MM.1S (cell line): ENCODE measurements around the gene SDF4.

ENCODE experiments used
- DNase-seq: peaks from one replicate; pipeline ENCODE4 v3.0.0-alpha.2; 2015
- H2AFZ ChIP-seq: fragments of 300-600 bp; sonication (generic); 2 replicates; pipeline ENCODE4 v1.6.0; 2016; ENCODE audit warnings: antibody characterized with exemption, low read length
- H3F3A ChIP-seq: fragments of 300-600 bp; sonication (generic); 2 replicates; pipeline ENCODE4 v1.6.1; 2016; ENCODE audit warnings: mild to moderate bottlenecking, antibody characterized with exemption, low read length, moderate library complexity, mixed read lengths; ENCODE audit not compliant: insufficient read depth
- H3K27ac ChIP-seq: fragments of 300-600 bp; sonication (generic); 2 replicates; pipeline ENCODE4 v1.5.1; 2016; ENCODE audit warnings: mild to moderate bottlenecking, low read length
- H3K27me3 ChIP-seq: fragments of 300-600 bp; sonication (generic); replicated peaks from 2 replicates; pipeline ENCODE4 v1.6.0; 2016; ENCODE audit warnings: low read length; ENCODE audit not compliant: insufficient read depth
- H3K36me3 ChIP-seq: fragments of 300-600 bp; sonication (generic); replicated peaks from 2 replicates; pipeline ENCODE4 v1.6.1; 2016; ENCODE audit warnings: mild to moderate bottlenecking, low read length, mixed read lengths; ENCODE audit not compliant: insufficient read depth
- H3K4me1 ChIP-seq: fragments of 300-600 bp; sonication (generic); 2 replicates; pipeline ENCODE4 v1.6.1; 2016; ENCODE audit warnings: low read length, mixed read lengths
- H3K4me2 ChIP-seq: fragments of 300-600 bp; sonication (generic); 2 replicates; pipeline ENCODE4 v1.6.0; 2016; ENCODE audit warnings: low read depth, low read length
- H3K4me3 ChIP-seq: fragments of 300-600 bp; sonication (generic); 2 replicates; pipeline ENCODE4 v1.5.1; 2016; ENCODE audit warnings: low read length, mixed read lengths
- H3K79me2 ChIP-seq: fragments of 300-600 bp; sonication (generic); 2 replicates; pipeline ENCODE4 v1.6.1; 2016; ENCODE audit warnings: mixed run types, low read length, mixed read lengths
- H3K9ac ChIP-seq: fragments of 300-600 bp; sonication (generic); 2 replicates; pipeline ENCODE4 v1.6.1; 2016; ENCODE audit warnings: low read length, mixed read lengths
- H3K9me2 ChIP-seq: fragments of 300-600 bp; sonication (generic); replicated peaks from 2 replicates; pipeline ENCODE4 v1.6.1; 2016; ENCODE audit warnings: mild to moderate bottlenecking, low read length, mixed read lengths; ENCODE audit not compliant: insufficient read depth
- H3K9me3 ChIP-seq: fragments of 300-600 bp; sonication (generic); replicated peaks from 2 replicates; pipeline ENCODE4 v1.6.1; 2016; ENCODE audit warnings: mild to moderate bottlenecking, low read length, mixed read lengths; ENCODE audit not compliant: insufficient read depth
- H4K20me1 ChIP-seq: fragments of 300-600 bp; sonication (generic); 2 replicates; pipeline ENCODE4 v1.6.1; 2016; ENCODE audit warnings: mild to moderate bottlenecking, low read length, moderate library complexity, mixed read lengths; ENCODE audit not compliant: insufficient read depth
- CTCF ChIP-seq: fragments of 300-600 bp; sonication (generic); IDR thresholded peaks from 2 replicates; pipeline ENCODE4 v1.5.1; 2016; ENCODE audit warnings: antibody characterized with exemption, low read length, mixed read lengths
- EZH2 ChIP-seq: fragments of 300-600 bp; sonication (generic); optimal IDR thresholded peaks from 2 replicates; pipeline ENCODE3; 2017; ENCODE audit warnings: low read depth, mild to moderate bottlenecking, antibody characterized with exemption, low read length, mixed read lengths
- EZH2phosphoT487 ChIP-seq: fragments of 300-600 bp; sonication (generic); IDR thresholded peaks from 2 replicates; pipeline ENCODE4 v1.6.1; 2018; ENCODE audit warnings: antibody characterized with exemption, low read length

The SDF4 gene

GRCh38 chr1:1183833-1184775, 47.7 kb downstream of the SDF4 start:
- H3K79me2 ChIP-seq = no peaks in the 10 kb centered on the region
- no peaks in the 10 kb centered on the region for H3K9me2 ChIP-seq
- H3F3A ChIP-seq = no peaks in the 10 kb centered on the region
- H4K20me1 ChIP-seq = no peaks in the 10 kb centered on the region
- H2AFZ ChIP-seq = no peak overlapping the region
- no peaks in the 10 kb centered on the region for H3K4me1 ChIP-seq
- H3K9me3 ChIP-seq = no peaks in the 10 kb centered on the region
- H3K9ac ChIP-seq = no peak overlapping the region
- TF ChIP-seq EZH2phosphoT487 (no peak), EZH2 (no peak), CTCF (no peak)
- no peak overlapping the region for H3K4me2 ChIP-seq
- no peak overlapping the region for H3K4me3 ChIP-seq
- peaks cover 91% of the 10 kb centered on the region for H3K27me3 ChIP-seq
- no peaks in the 10 kb centered on the region for H3K36me3 ChIP-seq
- no peak overlapping the region for H3K27ac ChIP-seq
- no peak for DNase-seq

- Histone ChIP-seq H3K9me3 (no peaks in the 10 kb centered on the region), H3K4me1 (no peaks in the 10 kb centered on the region), H3K27ac (no peak overlapping the region), H3K36me3 (no peaks in the 10 kb centered on the region), H4K20me1 (no peaks in the 10 kb centered on the region), H3K27me3 (peaks cover 91% of the 10 kb centered on the region), H3K4me3 (no peak overlapping the region), H3K9me2 (no peaks in the 10 kb centered on the region), H3K9ac (no peak overlapping the region), H3F3A (no peaks in the 10 kb centered on the region), H2AFZ (no peak overlapping the region), H3K4me2 (no peak overlapping the region), H3K79me2 (no peaks in the 10 kb centered on the region)
- no peak for DNase-seq
- TF ChIP-seq EZH2 (no peak), EZH2phosphoT487 (no peak), CTCF (no peak)
Observed at GRCh38 chr1:1183221-1183747, 48.5 kb downstream of the SDF4 start.

GRCh38 chr1:1182491-1183220, 49.1 kb downstream of the SDF4 start:
- DNase-seq = no peak
- Histone ChIP-seq H3K4me3 (no peak overlapping the region), H3K4me1 (no peaks in the 10 kb centered on the region), H3K36me3 (no peaks in the 10 kb centered on the region), H4K20me1 (no peaks in the 10 kb centered on the region), H2AFZ (no peak overlapping the region), H3K27ac (no peak overlapping the region), H3K27me3 (peaks cover 91% of the 10 kb centered on the region), H3F3A (no peaks in the 10 kb centered on the region), H3K9me3 (no peaks in the 10 kb centered on the region), H3K9me2 (no peaks in the 10 kb centered on the region), H3K79me2 (no peaks in the 10 kb centered on the region), H3K9ac (no peak overlapping the region), H3K4me2 (no peak overlapping the region)
- TF ChIP-seq CTCF = no peak
- TF ChIP-seq EZH2phosphoT487 = no peak
- TF ChIP-seq EZH2 = no peak
